Kidney (tissue), 14 donors: ENCODE results near the gene FMO4. TPM values are rescaled to one million over a fixed set of nuclear protein-coding genes. Genes with fewer than 3 reads are reported as not detected.
"Not testable (repeated sequence)": the region's sequence is repeated elsewhere in the genome, so short reads cannot be mapped to it uniquely, and the experiment has no call there.

Experiments
- DNase-seq, 5 donors: peaks; one replicate each; pipeline ENCODE4 v3.0.0-alpha.2; 2013 to 2020
- FAIRE-seq: peaks from 2 replicates; lab custom pipeline; 2012; peaks lifted over from hg19 to GRCh38; lab: Jason Lieb, UNC
- H3K27ac ChIP-seq, 2 donors: one replicate each; pipeline ENCODE4 v1.7.0; 2013; ENCODE audit warnings: low read depth in 2 of 2, low read length in 2 of 2, inconsistent platforms in 1 of 2
- H3K27me3 ChIP-seq: one replicate; pipeline ENCODE4 v1.7.1; 2013; ENCODE audit warnings: low read length, inconsistent platforms; ENCODE audit not compliant: control insufficient read depth, insufficient read depth
- H3K36me3 ChIP-seq, 3 donors: one replicate each; pipeline versions ENCODE4 v1.7.0 to v1.7.1; 2013; ENCODE audit warnings: low read length in 3 of 3, control low read depth in 1 of 3, inconsistent platforms in 1 of 3; ENCODE audit not compliant: insufficient read depth in 3 of 3, control insufficient read depth in 2 of 3
- H3K4me1 ChIP-seq, 3 donors: one replicate each; pipeline versions ENCODE4 v1.7.0 to v1.7.1; 2013; ENCODE audit warnings: low read length in 3 of 3, inconsistent platforms in 1 of 3, low read depth in 1 of 3; ENCODE audit not compliant: control insufficient read depth in 2 of 3, insufficient read depth in 2 of 3
- H3K4me3 ChIP-seq, 3 donors: one replicate each; pipeline versions ENCODE4 v1.7.0 to v1.8.1; 2013; ENCODE audit warnings: low read length in 3 of 3, control low read depth in 1 of 3, inconsistent platforms in 1 of 3
- H3K9ac ChIP-seq, 3 donors: one replicate each; pipeline versions ENCODE4 v1.7.0 to v1.7.1; 2013; ENCODE audit warnings: low read length in 3 of 3, control low read depth in 1 of 3, inconsistent platforms in 1 of 3
- H3K9me3 ChIP-seq, 3 donors: one replicate each; pipeline versions ENCODE4 v1.7.0 to v1.7.1; 2013; ENCODE audit warnings: low read length in 3 of 3, control low read depth in 1 of 3, inconsistent platforms in 1 of 3; ENCODE audit not compliant: control insufficient read depth in 2 of 3, insufficient read depth in 1 of 3
- CTCF ChIP-seq: IDR thresholded peaks from 3 replicates; pipeline ENCODE4 v1.5.1; 2012; ENCODE audit warnings: mild to moderate bottlenecking, moderate library complexity, borderline replicate concordance; ENCODE audit not compliant: insufficient read depth; ENCODE audit errors: extremely low read depth
- intact Hi-C: fragments of 100-400 bp; cut with DNase I; formaldehyde crosslinking; loops from one replicate; pipeline ENCODE4 v1.11.1; 2022
- polyA plus RNA-seq: library from polyadenylated mRNA; stranded (reverse); fragments of 350-450 nt; fragmentation: Illumina TruSeq; extraction: RNeasy Lipid Tissue Mini Kit (QIAGEN cat#74804); gene quantifications from one replicate; pipeline ENCODE4 v1.2.3, GENCODE V29; 2014; ENCODE audit warnings: low read depth, low replicate concordance; ENCODE audit not compliant: insufficient read depth
- total RNA-seq: library from RNA; stranded (reverse); fragmentation: NEBNext Ultra II Directional; extraction: Animal tissue kit (Norgen Biotek cat#: 25700); gene quantifications from one replicate; pipeline ENCODE4 v1.2.1, GENCODE V29; 2021
- donor health status: control.
- donor health status: control.
- donor health status: control.
- donor health status: control.
- donor health status: control.
- donor health status: DM: yes; HTN: yes; CAD: no.
- donor health status: Normal renal cell carcinoma (clear cell type).

Gene FMO4
- total and polyA plus RNA-seq, 2 donors from 2014 or later = 10.6 to 25.8 TPM

- DNase-seq = no peak
- H3K27me3 ChIP-seq = no peaks in the 10 kb centered on the region
- TF ChIP-seq CTCF = no peak
- no peak overlapping the region for H3K4me3 ChIP-seq
- no peaks in the 10 kb centered on the region for H3K36me3 ChIP-seq
- peaks cover 0 to 11% (median 2%) of the 10 kb centered on the region in 3 donors for H3K4me1 ChIP-seq
- no peak for FAIRE-seq
- peaks cover 0 to 3% (median 0%) of the 10 kb centered on the region in 3 donors for H3K9me3 ChIP-seq
- no peak overlapping the region for H3K9ac ChIP-seq
- intact Hi-C loops = no loop called here
- H3K27ac ChIP-seq = no peak overlapping the region
Measured at GRCh38 chr1:171352554-171352953, 38.6 kb downstream of the FMO4 start.

- intact Hi-C loops = no loop called here
Measured at GRCh38 chr1:171355727-171356126, 41.7 kb downstream of the FMO4 start.

GRCh38 chr1:171357179-171357578 is 43.2 kb downstream of the FMO4 start:
- TF ChIP-seq CTCF = no peak
- Histone ChIP-seq H3K9me3 (peaks cover 0 to 5% (median 0%) of the 10 kb centered on the region in 3 donors), H3K27me3 (no peaks in the 10 kb centered on the region), H3K4me1 (peaks cover 0 to 23% (median 13%) of the 10 kb centered on the region in 3 donors), H3K36me3 (no peaks in the 10 kb centered on the region), H3K9ac (no peak overlapping the region), H3K27ac (peak overlapping the region; percentile 52 to 68), H3K4me3 (no peak overlapping the region)
- intact Hi-C loops = no loop called here
- FAIRE-seq = peak; percentile 62
- DNase-seq = peak in 1 of 5 donors; percentile 6

More at GRCh38 chr1:171355727-171356126, 41.7 kb downstream of the FMO4 start:
- FAIRE-seq (no peak), DNase-seq (no peak)
- Histone ChIP-seq H3K4me3 (no peak overlapping the region), H3K27me3 (no peaks in the 10 kb centered on the region), H3K27ac (no peak overlapping the region), H3K4me1 (peaks cover 0 to 23% (median 13%) of the 10 kb centered on the region in 3 donors), H3K9me3 (peaks cover 0 to 5% (median 0%) of the 10 kb centered on the region in 3 donors), H3K36me3 (no peaks in the 10 kb centered on the region), H3K9ac (no peak overlapping the region)
- TF ChIP-seq CTCF = no peak

GRCh38 chr1:171359355-171359648 is 45.3 kb downstream of the FMO4 start:
- intact Hi-C loops = not testable (repeated sequence)

GRCh38 chr1:171359731-171360527 is 45.9 kb downstream of the FMO4 start:
- H3K4me1 ChIP-seq = peaks cover 0 to 23% (median 13%) of the 10 kb centered on the region in 3 donors
- intact Hi-C loops, H3K27me3 ChIP-seq, H3K9ac ChIP-seq, H3K36me3 ChIP-seq, FAIRE-seq, H3K9me3 ChIP-seq, H3K4me3 ChIP-seq: not testable (repeated sequence)
- DNase-seq = peak in 1 of 5 donors; percentile 51
- peak overlapping the region in 1 of 2 donors; percentile 32 for H3K27ac ChIP-seq

More at GRCh38 chr1:171359355-171359648, 45.3 kb downstream of the FMO4 start:
- DNase-seq, H3K9me3 ChIP-seq, H3K9ac ChIP-seq, H3K27me3 ChIP-seq, H3K36me3 ChIP-seq, H3K4me3 ChIP-seq, FAIRE-seq: not testable (repeated sequence)
- H3K27ac ChIP-seq = peak overlapping the region; percentile 20 to 71
- H3K4me1 ChIP-seq = peaks cover 0 to 23% (median 13%) of the 10 kb centered on the region in 3 donors
